ENCODE results near the gene MTERF1.

Gene MTERF1

DNA sequence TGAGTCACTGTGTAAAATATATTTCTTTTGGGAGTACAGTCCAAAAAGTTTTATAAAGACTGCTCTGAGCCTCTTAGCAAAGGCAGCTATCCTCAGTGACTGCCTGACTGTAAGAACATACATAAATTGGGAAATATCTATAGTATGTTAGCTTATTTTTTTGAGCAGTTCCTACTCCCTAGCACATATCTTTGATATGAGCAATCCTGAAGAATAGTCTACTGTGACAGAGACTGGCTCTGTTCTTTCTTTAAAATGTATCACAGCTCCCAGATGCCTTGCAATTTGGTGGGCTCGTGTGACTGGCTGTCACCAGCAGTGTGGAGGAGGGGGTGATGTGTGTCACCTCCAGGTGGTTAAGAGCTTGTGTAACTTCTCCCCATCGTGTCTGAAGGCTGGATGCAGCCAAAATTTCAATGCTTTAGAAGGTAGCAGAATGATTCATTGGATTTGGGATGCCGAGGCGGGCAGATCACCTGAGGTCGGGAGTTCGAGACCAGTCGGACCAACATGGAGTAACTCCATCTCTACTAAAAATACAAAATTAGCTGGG, 47.9 kb downstream of the MTERF1 start:
- TF ChIP-seq, protein P1, sequence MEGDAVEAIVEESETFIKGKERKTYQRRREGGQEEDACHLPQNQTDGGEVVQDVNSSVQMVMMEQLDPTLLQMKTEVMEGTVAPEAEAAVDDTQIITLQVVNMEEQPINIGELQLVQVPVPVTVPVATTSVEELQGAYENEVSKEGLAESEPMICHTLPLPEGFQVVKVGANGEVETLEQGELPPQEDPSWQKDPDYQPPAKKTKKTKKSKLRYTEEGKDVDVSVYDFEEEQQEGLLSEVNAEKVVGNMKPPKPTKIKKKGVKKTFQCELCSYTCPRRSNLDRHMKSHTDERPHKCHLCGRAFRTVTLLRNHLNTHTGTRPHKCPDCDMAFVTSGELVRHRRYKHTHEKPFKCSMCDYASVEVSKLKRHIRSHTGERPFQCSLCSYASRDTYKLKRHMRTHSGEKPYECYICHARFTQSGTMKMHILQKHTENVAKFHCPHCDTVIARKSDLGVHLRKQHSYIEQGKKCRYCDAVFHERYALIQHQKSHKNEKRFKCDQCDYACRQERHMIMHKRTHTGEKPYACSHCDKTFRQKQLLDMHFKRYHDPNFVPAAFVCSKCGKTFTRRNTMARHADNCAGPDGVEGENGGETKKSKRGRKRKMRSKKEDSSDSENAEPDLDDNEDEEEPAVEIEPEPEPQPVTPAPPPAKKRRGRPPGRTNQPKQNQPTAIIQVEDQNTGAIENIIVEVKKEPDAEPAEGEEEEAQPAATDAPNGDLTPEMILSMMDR (conservative IDR thresholded peaks at IDR 0.05; ENCODE audit: low read depth, low read length) = no peak
- no peak overlapping the region for H3K4me3 ChIP-seq (ENCODE audit: low read length)
- no peak for DNase-seq (ENCODE audit: low read depth)

GRCh38 chr7:91827169-91827568, 53.3 kb downstream of the MTERF1 start:
- DNase-seq (ENCODE audit: low read depth) = no peak
- no peak overlapping the region for H3K4me3 ChIP-seq (ENCODE audit: low read length)
- TF ChIP-seq, protein P1 (conservative IDR thresholded peaks at IDR 0.05; ENCODE audit: low read depth, low read length) = no peak

- DNase-seq (ENCODE audit: low read depth) = peak; percentile 15
- TF ChIP-seq, protein P1 (conservative IDR thresholded peaks at IDR 0.05; ENCODE audit: low read depth, low read length) = no peak
- H3K4me3 ChIP-seq (ENCODE audit: low read length) = no peak overlapping the region
Measured at GRCh38 chr7:91826377-91826776, 54.1 kb downstream of the MTERF1 start.

DNA sequence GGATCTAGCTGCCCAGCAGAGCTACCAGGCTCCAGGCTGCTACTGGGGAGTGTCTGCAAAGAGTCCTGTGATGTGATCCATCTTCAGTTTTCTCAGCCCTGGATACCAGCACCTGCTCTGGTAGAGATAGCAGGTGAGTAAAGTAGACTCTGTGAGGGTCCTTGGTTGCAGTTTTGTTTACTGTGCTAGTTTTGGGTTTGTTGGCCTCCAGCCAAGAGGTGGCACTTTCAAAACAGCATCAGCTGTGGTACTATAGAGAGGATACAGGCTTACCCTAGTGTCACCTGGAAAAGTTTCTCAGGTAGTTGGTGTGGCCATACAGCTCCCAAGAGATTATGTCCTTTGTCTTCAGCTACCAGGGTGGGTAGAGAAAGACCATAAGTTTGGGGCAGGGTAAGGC, 56.3 kb downstream of the MTERF1 start:
- no peak for DNase-seq (ENCODE audit: low read depth)
- H3K4me3 ChIP-seq (ENCODE audit: low read length) = no peak overlapping the region
- TF ChIP-seq, protein P1 (conservative IDR thresholded peaks at IDR 0.05; ENCODE audit: low read depth, low read length) = no peak

Measured in retinal pigment epithelial cell (primary cell).